GM12873 (cell line): ENCODE results near the gene PRC1.

Experiments used
- CTCF ChIP-seq: IDR thresholded peaks from 2 replicates; pipeline ENCODE4 v1.5.1; 2012; ENCODE audit warnings: low read depth, mild to moderate bottlenecking, moderate library complexity, low read length, control low read depth; ENCODE audit not compliant: insufficient read depth; ENCODE audit errors: missing control alignments

Gene PRC1

GRCh38 chr15:91027677-91028076, 33.3 kb upstream of the PRC1 start:
- TF ChIP-seq CTCF: no peak

GRCh38 chr15:91023720-91024119, 29.4 kb upstream of the PRC1 start:
- no peak for TF ChIP-seq CTCF

- no peak for TF ChIP-seq CTCF
Observed at GRCh38 chr15:91022832-91023129, 28.4 kb upstream of the PRC1 start.

- TF ChIP-seq CTCF: no peak
Observed at GRCh38 chr15:91022075-91022831, 27.9 kb upstream of the PRC1 start, which contains the start of gene VPS33B. VPS33B (minus strand) TSS chr15:91022594; CDS start chr15:91022249, 345 bp downstream.

GRCh38 chr15:91021516-91022074, 27.3 kb upstream of the PRC1 start:
- TF ChIP-seq CTCF: no peak

GRCh38 chr15:91018158-91018557, 23.8 kb upstream of the PRC1 start:
- TF ChIP-seq CTCF: no peak

- TF ChIP-seq CTCF: no peak
Observed at GRCh38 chr15:91017716-91018115, 23.4 kb upstream of the PRC1 start.
